Measurements from ENCODE around the gene LDLRAD3.

DNA sequence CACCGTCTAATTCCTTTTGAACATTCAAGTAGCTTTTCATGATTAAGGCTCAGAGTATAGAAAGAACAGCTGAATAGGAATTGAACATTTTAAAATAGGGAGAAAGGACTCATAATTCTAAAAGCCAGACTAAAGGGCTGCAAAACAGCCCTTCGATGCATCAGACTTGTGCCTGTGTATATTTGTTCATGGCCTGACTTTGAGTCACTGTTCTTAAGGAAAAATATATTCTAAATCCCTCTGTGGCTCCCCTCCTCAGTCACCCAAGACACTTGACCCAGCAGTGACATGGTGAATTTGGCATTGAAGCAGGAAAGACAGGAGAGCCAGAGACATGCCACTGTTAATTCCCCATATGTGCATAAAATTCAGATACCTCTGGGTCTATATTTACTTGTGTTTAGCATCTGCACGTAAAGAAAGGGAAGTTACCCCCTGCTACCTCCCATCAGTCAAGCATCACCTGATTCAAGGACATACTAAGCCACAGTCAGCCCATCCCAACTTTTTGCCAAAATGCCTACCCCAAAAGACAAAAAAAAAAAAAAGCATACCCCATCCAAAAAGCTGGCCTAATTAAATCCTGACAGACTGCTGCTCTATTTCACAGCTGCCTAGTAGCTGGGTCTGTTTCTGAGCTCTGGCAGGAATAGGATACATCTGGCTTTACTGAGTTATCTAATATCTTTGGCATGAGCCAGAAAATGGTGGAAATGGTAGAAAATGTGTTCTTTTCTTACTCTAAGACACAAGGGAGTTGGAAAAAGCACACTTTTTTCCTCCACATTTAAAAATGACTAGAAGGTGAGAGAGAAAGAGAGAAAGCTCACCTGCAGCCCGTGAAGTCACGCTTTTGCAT lies 251.9 kb downstream of the LDLRAD3 start:
- TF ChIP-seq, protein P1, sequence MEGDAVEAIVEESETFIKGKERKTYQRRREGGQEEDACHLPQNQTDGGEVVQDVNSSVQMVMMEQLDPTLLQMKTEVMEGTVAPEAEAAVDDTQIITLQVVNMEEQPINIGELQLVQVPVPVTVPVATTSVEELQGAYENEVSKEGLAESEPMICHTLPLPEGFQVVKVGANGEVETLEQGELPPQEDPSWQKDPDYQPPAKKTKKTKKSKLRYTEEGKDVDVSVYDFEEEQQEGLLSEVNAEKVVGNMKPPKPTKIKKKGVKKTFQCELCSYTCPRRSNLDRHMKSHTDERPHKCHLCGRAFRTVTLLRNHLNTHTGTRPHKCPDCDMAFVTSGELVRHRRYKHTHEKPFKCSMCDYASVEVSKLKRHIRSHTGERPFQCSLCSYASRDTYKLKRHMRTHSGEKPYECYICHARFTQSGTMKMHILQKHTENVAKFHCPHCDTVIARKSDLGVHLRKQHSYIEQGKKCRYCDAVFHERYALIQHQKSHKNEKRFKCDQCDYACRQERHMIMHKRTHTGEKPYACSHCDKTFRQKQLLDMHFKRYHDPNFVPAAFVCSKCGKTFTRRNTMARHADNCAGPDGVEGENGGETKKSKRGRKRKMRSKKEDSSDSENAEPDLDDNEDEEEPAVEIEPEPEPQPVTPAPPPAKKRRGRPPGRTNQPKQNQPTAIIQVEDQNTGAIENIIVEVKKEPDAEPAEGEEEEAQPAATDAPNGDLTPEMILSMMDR (IDR thresholded peaks at IDR 0.05): no peak
- TF ChIP-seq POLR2AphosphoS5 (IDR thresholded peaks at IDR 0.05; ENCODE audit: low read depth, low read length) (no peak), SIN3A (IDR thresholded peaks at IDR 0.05; ENCODE audit: borderline replicate concordance, insufficient read depth, low read depth, low read length) (no peak)
- TF ChIP-seq, protein P2, sequence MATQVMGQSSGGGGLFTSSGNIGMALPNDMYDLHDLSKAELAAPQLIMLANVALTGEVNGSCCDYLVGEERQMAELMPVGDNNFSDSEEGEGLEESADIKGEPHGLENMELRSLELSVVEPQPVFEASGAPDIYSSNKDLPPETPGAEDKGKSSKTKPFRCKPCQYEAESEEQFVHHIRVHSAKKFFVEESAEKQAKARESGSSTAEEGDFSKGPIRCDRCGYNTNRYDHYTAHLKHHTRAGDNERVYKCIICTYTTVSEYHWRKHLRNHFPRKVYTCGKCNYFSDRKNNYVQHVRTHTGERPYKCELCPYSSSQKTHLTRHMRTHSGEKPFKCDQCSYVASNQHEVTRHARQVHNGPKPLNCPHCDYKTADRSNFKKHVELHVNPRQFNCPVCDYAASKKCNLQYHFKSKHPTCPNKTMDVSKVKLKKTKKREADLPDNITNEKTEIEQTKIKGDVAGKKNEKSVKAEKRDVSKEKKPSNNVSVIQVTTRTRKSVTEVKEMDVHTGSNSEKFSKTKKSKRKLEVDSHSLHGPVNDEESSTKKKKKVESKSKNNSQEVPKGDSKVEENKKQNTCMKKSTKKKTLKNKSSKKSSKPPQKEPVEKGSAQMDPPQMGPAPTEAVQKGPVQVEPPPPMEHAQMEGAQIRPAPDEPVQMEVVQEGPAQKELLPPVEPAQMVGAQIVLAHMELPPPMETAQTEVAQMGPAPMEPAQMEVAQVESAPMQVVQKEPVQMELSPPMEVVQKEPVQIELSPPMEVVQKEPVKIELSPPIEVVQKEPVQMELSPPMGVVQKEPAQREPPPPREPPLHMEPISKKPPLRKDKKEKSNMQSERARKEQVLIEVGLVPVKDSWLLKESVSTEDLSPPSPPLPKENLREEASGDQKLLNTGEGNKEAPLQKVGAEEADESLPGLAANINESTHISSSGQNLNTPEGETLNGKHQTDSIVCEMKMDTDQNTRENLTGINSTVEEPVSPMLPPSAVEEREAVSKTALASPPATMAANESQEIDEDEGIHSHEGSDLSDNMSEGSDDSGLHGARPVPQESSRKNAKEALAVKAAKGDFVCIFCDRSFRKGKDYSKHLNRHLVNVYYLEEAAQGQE (IDR thresholded peaks at IDR 0.05; ENCODE audit: insufficient read depth in 1 of 2, low read depth in 2 of 2, low read length in 1 of 2): no peak

Measured in Panc1 (cell line).